ENCODE measurements around the gene ZBTB17. TPM values are rescaled to one million over a fixed set of nuclear protein-coding genes. Genes with fewer than 3 reads are reported as not detected.
A peak's percentile ranks its signal among the peaks of the same experiment; 100 is the strongest.

ZBTB17 gene
- total RNA-seq, 1 experiment from 2014 or later = 50.3 TPM

DNA sequence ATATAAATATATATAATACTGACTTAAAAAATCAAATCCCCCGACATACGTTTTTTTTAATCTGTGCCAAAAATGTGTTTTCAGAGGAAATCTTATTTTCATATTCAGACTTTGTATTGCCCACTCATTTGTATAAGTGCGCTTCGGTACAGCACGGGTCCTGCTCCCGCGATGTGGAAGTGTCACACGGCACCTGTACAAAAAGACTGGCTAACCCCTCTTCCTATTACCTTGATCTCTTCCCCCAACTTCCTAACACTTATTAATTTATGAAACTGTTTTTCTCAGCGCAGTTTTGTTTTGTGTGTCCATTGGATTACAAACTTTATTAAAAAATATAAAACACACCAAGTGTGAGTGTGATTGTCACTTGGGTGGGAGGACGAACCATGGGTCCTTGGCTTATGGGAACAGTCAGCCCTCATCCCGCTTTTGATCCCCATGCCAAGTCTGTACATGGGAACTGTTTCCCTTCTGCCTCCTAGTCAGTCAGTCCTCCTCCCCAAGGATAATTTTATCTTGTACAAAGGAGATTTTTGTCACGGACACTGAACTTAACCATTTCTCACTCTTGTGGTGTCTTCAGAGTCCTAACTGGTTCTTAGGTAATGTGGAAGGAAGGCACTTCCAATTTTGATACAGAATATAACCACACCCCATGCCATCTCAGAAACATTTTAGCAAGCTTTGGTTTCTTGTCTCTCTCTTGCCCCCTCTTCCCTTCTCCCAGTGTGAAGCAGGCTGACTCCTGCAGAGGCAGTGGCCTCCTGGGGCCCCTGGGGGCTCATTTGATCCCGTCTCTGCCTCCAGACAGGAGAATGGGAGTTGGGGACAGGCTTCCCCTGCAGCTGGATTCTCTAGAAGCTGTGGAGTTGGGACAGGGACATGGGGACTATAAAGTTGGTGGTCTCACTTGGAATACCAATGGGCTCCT is 35.5 kb downstream of the ZBTB17 start:
- intact Hi-C loops (cut with micrococcal nuclease; ENCODE audit: unreplicated experiment) = no loop called here
- H3K27ac ChIP-seq (ENCODE audit: low read depth, low read length, poor library complexity, severe bottlenecking) = peak overlapping the region; percentile 2
- ChIA-PET CTCF (no interaction called here), POLR2A (ENCODE audit: low non-redundant PET) (no interaction called here)
- TF ChIP-seq, protein P1, sequence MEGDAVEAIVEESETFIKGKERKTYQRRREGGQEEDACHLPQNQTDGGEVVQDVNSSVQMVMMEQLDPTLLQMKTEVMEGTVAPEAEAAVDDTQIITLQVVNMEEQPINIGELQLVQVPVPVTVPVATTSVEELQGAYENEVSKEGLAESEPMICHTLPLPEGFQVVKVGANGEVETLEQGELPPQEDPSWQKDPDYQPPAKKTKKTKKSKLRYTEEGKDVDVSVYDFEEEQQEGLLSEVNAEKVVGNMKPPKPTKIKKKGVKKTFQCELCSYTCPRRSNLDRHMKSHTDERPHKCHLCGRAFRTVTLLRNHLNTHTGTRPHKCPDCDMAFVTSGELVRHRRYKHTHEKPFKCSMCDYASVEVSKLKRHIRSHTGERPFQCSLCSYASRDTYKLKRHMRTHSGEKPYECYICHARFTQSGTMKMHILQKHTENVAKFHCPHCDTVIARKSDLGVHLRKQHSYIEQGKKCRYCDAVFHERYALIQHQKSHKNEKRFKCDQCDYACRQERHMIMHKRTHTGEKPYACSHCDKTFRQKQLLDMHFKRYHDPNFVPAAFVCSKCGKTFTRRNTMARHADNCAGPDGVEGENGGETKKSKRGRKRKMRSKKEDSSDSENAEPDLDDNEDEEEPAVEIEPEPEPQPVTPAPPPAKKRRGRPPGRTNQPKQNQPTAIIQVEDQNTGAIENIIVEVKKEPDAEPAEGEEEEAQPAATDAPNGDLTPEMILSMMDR (conservative IDR thresholded peaks at IDR 0.05; ENCODE audit: low read depth, low read length) = no peak
- TF ChIP-seq EZH2 (IDR thresholded peaks at IDR 0.05; ENCODE audit: borderline replicate concordance, low read depth, low read length, poor library complexity, severe bottlenecking) = no peak
- H3K9me3 ChIP-seq (ENCODE audit: low read depth, low read length, poor library complexity, severe bottlenecking) = no peaks in the 10 kb centered on the region
- H3K27me3 ChIP-seq (replicated peaks; ENCODE audit: insufficient read depth, low read depth, low read length, poor library complexity) = no peaks in the 10 kb centered on the region
- no peaks in the 10 kb centered on the region for H3K4me1 ChIP-seq (ENCODE audit: insufficient read depth, low read length, poor library complexity, severe bottlenecking)
- DNase-seq (ENCODE audit: low spot score) = no peak
- H3K36me3 ChIP-seq (ENCODE audit: insufficient read depth, low read length, poor library complexity, severe bottlenecking) = peaks cover 84% of the 10 kb centered on the region
- H3K4me3 ChIP-seq (ENCODE audit: low read depth, low read length, poor library complexity, severe bottlenecking) = no peak overlapping the region
- BruUV-seq (replicated peaks) = no TSS peak

DNA sequence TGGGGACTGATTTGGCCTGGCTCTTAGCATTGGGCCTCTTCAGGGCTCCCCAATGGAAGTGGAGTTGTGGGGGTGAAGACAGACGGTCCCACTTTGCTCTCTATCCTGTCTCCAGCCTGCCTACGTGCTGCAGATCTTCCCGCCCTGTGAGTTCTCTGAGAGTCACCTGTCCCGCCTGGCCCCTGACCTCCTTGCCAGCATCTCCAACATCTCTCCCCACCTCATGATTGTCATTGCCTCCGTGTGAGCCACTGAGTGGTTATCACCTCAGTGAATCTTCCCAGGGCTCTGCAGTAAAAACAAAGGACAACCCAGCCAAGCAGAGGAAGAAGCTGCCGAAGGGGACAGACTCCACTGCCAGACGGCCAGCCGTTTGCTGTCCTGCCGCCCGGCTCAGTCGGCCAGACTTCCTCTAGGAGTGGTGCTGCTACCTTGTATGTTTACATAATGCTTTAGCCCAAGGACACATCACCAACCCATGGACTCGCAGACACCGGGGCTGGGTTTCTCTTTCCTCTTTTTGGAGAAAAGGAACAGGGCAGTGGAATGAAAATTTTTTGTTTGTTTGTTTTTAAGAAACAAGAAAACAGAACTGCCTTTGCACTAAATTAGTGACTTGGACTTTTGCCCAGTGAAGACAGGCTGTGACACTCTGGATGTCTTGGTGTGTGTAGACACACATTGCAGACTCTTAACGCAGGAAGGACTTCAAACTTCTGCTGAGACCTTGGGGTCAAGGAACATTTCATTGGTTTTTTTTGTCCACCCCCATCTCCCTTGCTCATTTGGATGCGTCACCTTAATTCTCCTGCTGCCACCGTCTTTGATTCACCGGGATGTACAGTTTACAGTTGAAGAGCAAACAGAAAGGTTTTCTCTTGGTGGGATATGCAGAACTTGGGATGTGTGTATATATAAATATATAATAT is 36.5 kb downstream of the ZBTB17 start:
- no peak overlapping the region for H3K4me3 ChIP-seq (ENCODE audit: low read depth, low read length, poor library complexity, severe bottlenecking)
- POLR2A ChIA-PET (ENCODE audit: low non-redundant PET) = no interaction called here
- H3K27me3 ChIP-seq (replicated peaks; ENCODE audit: insufficient read depth, low read depth, low read length, poor library complexity) = no peaks in the 10 kb centered on the region
- CTCF ChIA-PET = no interaction called here
- no peaks in the 10 kb centered on the region for H3K4me1 ChIP-seq (ENCODE audit: insufficient read depth, low read length, poor library complexity, severe bottlenecking)
- TF ChIP-seq, protein P1 (conservative IDR thresholded peaks at IDR 0.05; ENCODE audit: low read depth, low read length) = no peak
- no peak for TF ChIP-seq EZH2 (IDR thresholded peaks at IDR 0.05; ENCODE audit: borderline replicate concordance, low read depth, low read length, poor library complexity, severe bottlenecking)
- BruUV-seq (replicated peaks) = TSS peak; percentile 68
- H3K36me3 ChIP-seq (ENCODE audit: insufficient read depth, low read length, poor library complexity, severe bottlenecking) = peaks cover 89% of the 10 kb centered on the region
- no peaks in the 10 kb centered on the region for H3K9me3 ChIP-seq (ENCODE audit: low read depth, low read length, poor library complexity, severe bottlenecking)
- no peak overlapping the region for H3K27ac ChIP-seq (ENCODE audit: low read depth, low read length, poor library complexity, severe bottlenecking)
- intact Hi-C loops (cut with micrococcal nuclease; ENCODE audit: unreplicated experiment) = no loop called here
- DNase-seq (ENCODE audit: low spot score) = no peak

DNA sequence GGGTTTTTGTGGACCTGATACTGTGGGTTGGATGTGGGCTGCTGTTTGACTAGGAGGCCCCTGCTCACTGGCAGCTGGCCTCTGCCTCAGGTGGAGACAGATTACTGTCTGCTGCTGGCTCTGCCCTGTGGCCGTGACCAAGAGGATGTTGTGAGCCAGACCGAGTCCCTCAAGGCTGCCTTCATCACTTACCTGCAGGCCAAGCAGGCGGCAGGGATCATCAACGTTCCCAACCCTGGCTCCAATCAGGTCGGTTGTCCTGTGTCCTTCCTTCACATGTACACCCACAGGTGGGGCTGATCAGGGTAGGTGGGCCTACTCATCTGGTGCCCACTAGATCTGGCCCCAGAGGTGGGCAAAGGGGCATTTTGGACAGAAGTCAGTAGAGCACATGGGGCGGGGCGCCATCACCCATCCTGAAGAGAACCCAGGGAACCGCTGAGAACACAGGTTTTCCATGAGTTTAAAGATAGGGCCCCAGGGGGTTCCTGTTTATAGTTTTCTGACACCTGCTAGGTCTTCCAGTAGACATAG is 37.2 kb downstream of the ZBTB17 start:
- Histone ChIP-seq H3K27me3 (replicated peaks; ENCODE audit: insufficient read depth, low read depth, low read length, poor library complexity) (no peaks in the 10 kb centered on the region), H3K27ac (ENCODE audit: low read depth, low read length, poor library complexity, severe bottlenecking) (no peak overlapping the region), H3K4me1 (ENCODE audit: insufficient read depth, low read length, poor library complexity, severe bottlenecking) (no peaks in the 10 kb centered on the region), H3K4me3 (ENCODE audit: low read depth, low read length, poor library complexity, severe bottlenecking) (no peak overlapping the region), H3K9me3 (ENCODE audit: low read depth, low read length, poor library complexity, severe bottlenecking) (no peaks in the 10 kb centered on the region), H3K36me3 (ENCODE audit: insufficient read depth, low read length, poor library complexity, severe bottlenecking) (peaks cover 90% of the 10 kb centered on the region)
- TF ChIP-seq, protein P1 (conservative IDR thresholded peaks at IDR 0.05; ENCODE audit: low read depth, low read length) = no peak
- TF ChIP-seq EZH2 (IDR thresholded peaks at IDR 0.05; ENCODE audit: borderline replicate concordance, low read depth, low read length, poor library complexity, severe bottlenecking) = no peak
- BruUV-seq (replicated peaks) = no TSS peak
- DNase-seq (ENCODE audit: low spot score) = no peak
- ChIA-PET POLR2A (ENCODE audit: low non-redundant PET) (no interaction called here), CTCF (interaction anchor here (0.6 kb wide), 1 partner anchor 167 kb away, joined by 3 read pairs; no protein-coding TSS in a partner anchor)
- intact Hi-C loops (cut with micrococcal nuclease; ENCODE audit: unreplicated experiment) = no loop called here

Measured in A673 (cell line).